A549 treated with dexamethasone at 1 μM for 4 hours (cell line): ENCODE results near the gene HBA2. TPM values are rescaled to one million over a fixed set of nuclear protein-coding genes. Genes with fewer than 3 reads are reported as not detected.

Source experiments
- total RNA-seq: library from RNA; stranded (reverse); fragments of 200-300 nt; extraction: Qiagen RNA extraction; gene quantifications from 5 replicates; pipeline ENCODE4 v1.2.3, GENCODE V29; 2022

The HBA2 gene
- total RNA-seq, result 0.25 to 1.0 TPM (median 0.36 TPM) in 5 replicates

DNA sequence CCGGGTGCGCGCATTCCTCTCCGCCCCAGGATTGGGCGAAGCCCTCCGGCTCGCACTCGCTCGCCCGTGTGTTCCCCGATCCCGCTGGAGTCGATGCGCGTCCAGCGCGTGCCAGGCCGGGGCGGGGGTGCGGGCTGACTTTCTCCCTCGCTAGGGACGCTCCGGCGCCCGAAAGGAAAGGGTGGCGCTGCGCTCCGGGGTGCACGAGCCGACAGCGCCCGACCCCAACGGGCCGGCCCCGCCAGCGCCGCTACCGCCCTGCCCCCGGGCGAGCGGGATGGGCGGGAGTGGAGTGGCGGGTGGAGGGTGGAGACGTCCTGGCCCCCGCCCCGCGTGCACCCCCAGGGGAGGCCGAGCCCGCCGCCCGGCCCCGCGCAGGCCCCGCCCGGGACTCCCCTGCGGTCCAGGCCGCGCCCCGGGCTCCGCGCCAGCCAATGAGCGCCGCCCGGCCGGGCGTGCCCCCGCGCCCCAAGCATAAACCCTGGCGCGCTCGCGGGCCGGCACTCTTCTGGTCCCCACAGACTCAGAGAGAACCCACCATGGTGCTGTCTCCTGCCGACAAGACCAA, at the start of gene HBA2:
Gene HBA2 (plus strand): TSS at position 503 of the 568 bp plus-strand sequence. CDS start 37 bp downstream, at position 540.

GRCh38 chr16:152141-153128, 20.2 kb upstream of the HBA2 start, which contains the start of gene HBZ:
Gene HBZ (plus strand): TSS chr16:152644. CDS start chr16:152910, 266 bp downstream.

GRCh38 chr16:165539-166374, 6.9 kb upstream of the HBA2 start, which contains the start of gene HBM:
Gene HBM (plus strand): TSS chr16:165978. CDS start chr16:165998, 20 bp downstream.

GRCh38 chr16:176477-177382, 4.1 kb downstream of the HBA2 start, which contains the start of gene HBA1:
Gene HBA1 (plus strand): TSS chr16:176680. CDS start chr16:176717, 37 bp downstream.

GRCh38 chr16:180101-180675, 7.5 kb downstream of the HBA2 start, which contains the start of gene HBQ1:
Gene HBQ1 (plus strand): TSS chr16:180459. CDS start chr16:180487, 28 bp downstream.

Other genes starting within 250 kb of the HBA2 start
- gene POLR3K, start 119.3 kb upstream of the HBA2 start, total RNA-seq, result 28.5 to 35.1 TPM (median 31.5 TPM) in 5 replicates
- 58.5 to 66.5 TPM (median 63.1 TPM) in 5 replicates for gene SNRNP25, start 119.0 kb upstream of the HBA2 start, total RNA-seq
- 17.7 to 29.7 TPM (median 26.5 TPM) in 5 replicates for gene RHBDF1, start 100.2 kb upstream of the HBA2 start, total RNA-seq
- 54.7 to 71.6 TPM (median 67.8 TPM) in 5 replicates for gene MPG, start 94.7 kb upstream of the HBA2 start, total RNA-seq
- gene NPRL3, start 34.2 kb upstream of the HBA2 start, total RNA-seq, result 18.7 to 32.9 TPM (median 30.2 TPM) in 5 replicates
- 0.19 TPM in 1 of 5 replicates, not detected in the others for gene HBZ, start 20.2 kb upstream of the HBA2 start, total RNA-seq
- not detected in 5 replicates for gene HBM, start 6.9 kb upstream of the HBA2 start, total RNA-seq
- gene HBA1, start 3.8 kb downstream of the HBA2 start, total RNA-seq, result 0.99 to 2.3 TPM (median 2.0 TPM) in 5 replicates
- 4.5 to 7.2 TPM (median 6.6 TPM) in 5 replicates for gene HBQ1, start 7.6 kb downstream of the HBA2 start, total RNA-seq
- gene LUC7L, start 56.6 kb downstream of the HBA2 start, total RNA-seq, result 35.9 to 49.4 TPM (median 45.7 TPM) in 5 replicates
- 40.4 to 53.2 TPM (median 47.3 TPM) in 5 replicates for gene FAM234A, start 61.9 kb downstream of the HBA2 start, total RNA-seq
- gene RGS11, start 103.1 kb downstream of the HBA2 start, total RNA-seq, result 2.3 to 5.4 TPM (median 3.7 TPM) in 5 replicates
- 2.6 to 3.1 TPM (median 2.8 TPM) in 5 replicates for gene ARHGDIG, start 107.7 kb downstream of the HBA2 start, total RNA-seq
- gene PDIA2, start 110.3 kb downstream of the HBA2 start, total RNA-seq, result 0.17 to 0.37 TPM (median 0.30 TPM) in 5 replicates
- 25.9 to 34.1 TPM (median 33.5 TPM) in 5 replicates for gene AXIN1, start 179.8 kb downstream of the HBA2 start, total RNA-seq
- 123 to 138 TPM (median 131 TPM) in 5 replicates for gene MRPL28, start 197.7 kb downstream of the HBA2 start, total RNA-seq
- 24.8 to 39.9 TPM (median 34.7 TPM) in 5 replicates for gene PGAP6, start 209.1 kb downstream of the HBA2 start, total RNA-seq
- 275 to 460 TPM (median 445 TPM) in 5 replicates for gene NME4, start 224.3 kb downstream of the HBA2 start, total RNA-seq
- 21.2 to 29.7 TPM (median 26.3 TPM) in 5 replicates for gene DECR2, start 229.0 kb downstream of the HBA2 start, total RNA-seq